ENCODE measurements around the gene SV2B.

- TF ChIP-seq ZEB2 (tag by site-specific recombination; IDR thresholded peaks at IDR 0.05) (no peak), SCRT2 (tag by site-specific recombination; IDR thresholded peaks at IDR 0.05) (no peak)
Observed at GRCh38 chr15:91320101-91320500, 220.0 kb downstream of the SV2B start.
